ENCODE data around the gene SLC9A4.

Gene SLC9A4

DNA sequence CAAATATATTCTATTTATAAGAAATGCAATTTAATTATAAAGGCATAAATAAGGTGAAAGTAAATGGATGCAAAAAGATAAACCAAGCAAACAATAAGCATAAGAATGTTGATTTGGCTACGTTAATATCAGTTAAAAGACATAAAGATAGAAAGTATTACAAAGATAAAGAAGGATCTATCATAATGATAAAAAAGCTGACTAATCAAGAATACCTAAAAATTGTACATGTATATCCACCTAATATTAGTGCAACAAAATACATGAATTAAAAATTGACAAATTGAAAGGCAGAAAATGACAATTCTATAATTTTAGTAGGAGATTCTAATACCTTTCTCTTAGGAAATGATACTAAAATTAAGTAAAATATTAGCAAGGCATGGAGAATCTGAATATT, 21.5 kb downstream of the SLC9A4 start:
- DNase-seq (ENCODE audit: low read depth, low spot score) = no peak
- ChIA-PET POLR2A (no interaction called here), CTCF (no interaction called here)
- no peak overlapping the region for H3K4me3 ChIP-seq (ENCODE audit: low read depth, low read length)
- TF ChIP-seq, protein P1, sequence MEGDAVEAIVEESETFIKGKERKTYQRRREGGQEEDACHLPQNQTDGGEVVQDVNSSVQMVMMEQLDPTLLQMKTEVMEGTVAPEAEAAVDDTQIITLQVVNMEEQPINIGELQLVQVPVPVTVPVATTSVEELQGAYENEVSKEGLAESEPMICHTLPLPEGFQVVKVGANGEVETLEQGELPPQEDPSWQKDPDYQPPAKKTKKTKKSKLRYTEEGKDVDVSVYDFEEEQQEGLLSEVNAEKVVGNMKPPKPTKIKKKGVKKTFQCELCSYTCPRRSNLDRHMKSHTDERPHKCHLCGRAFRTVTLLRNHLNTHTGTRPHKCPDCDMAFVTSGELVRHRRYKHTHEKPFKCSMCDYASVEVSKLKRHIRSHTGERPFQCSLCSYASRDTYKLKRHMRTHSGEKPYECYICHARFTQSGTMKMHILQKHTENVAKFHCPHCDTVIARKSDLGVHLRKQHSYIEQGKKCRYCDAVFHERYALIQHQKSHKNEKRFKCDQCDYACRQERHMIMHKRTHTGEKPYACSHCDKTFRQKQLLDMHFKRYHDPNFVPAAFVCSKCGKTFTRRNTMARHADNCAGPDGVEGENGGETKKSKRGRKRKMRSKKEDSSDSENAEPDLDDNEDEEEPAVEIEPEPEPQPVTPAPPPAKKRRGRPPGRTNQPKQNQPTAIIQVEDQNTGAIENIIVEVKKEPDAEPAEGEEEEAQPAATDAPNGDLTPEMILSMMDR (IDR thresholded peaks at IDR 0.05; ENCODE audit: insufficient read depth, low read length, missing control alignments) = no peak

DNA sequence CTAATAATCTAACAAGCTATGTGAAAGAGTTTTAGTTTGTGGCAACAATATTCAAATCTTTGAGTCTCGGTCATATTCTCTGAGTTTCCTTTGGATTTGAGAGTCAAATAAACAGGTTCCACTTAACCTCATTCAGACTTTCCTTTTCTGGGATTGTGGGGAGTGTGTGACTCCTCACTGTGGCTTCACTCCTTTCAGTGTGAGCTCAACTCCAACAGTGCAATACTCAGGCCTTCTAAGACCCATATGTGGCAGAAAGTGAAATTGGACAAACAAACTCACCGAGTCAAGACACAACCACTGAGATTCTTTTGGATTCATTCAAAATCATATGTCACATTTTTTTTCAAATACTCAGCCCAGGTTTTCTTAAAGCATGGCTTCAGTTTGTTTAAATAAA, 25.4 kb downstream of the SLC9A4 start:
- ChIA-PET CTCF (no interaction called here), POLR2A (no interaction called here)
- TF ChIP-seq, protein P1 (IDR thresholded peaks at IDR 0.05; ENCODE audit: insufficient read depth, low read length, missing control alignments) = no peak
- no peak overlapping the region for H3K4me3 ChIP-seq (ENCODE audit: low read depth, low read length)
- no peak for DNase-seq (ENCODE audit: low read depth, low spot score)

DNA sequence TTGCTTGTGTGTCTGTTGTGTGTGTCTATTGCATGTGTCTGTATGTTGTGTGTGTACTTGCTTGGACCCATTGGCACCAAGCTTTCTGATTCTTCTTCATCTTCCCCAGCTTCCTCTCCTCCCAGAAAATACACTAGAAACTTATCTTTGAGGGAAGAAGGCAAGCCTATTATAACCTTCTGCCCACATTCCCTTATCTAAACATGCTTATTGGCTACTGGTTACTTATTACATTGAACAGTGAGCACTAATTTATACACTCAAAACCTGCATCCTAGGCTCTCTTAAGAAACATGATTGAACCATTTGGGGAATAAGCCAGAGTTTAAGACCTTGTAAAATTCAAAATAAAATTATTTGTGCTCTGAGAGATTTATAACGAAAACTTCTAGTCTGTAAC, 26.5 kb downstream of the SLC9A4 start:
- ChIA-PET POLR2A (no interaction called here), CTCF (no interaction called here)
- TF ChIP-seq, protein P1 (IDR thresholded peaks at IDR 0.05; ENCODE audit: insufficient read depth, low read length, missing control alignments) = no peak
- no peak overlapping the region for H3K4me3 ChIP-seq (ENCODE audit: low read depth, low read length)
- no peak for DNase-seq (ENCODE audit: low read depth, low spot score)

DNA sequence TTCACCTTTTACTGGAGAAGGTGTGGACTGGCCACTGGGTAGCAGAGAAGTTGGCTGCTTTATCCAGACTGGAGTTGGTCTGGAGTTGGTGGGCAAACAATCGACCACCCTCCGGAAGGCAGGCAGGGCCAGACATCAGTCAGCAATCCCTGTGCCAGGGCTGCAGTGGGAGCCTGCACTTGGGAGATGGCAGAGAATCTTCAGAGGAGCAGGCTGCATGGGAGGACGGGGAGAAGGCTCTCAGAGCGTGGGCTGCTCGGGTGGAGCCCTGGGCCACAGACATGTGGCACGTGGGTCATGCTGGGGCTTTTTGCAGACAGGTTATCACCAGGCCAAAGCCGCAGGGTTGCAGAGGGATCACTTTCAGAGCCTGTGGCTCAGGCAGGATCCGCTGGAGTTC, 29.6 kb downstream of the SLC9A4 start:
- no peak overlapping the region for H3K4me3 ChIP-seq (ENCODE audit: low read depth, low read length)
- TF ChIP-seq, protein P1 (IDR thresholded peaks at IDR 0.05; ENCODE audit: insufficient read depth, low read length, missing control alignments) = no peak
- ChIA-PET CTCF (no interaction called here), POLR2A (no interaction called here)
- DNase-seq (ENCODE audit: low read depth, low spot score) = no peak

DNA sequence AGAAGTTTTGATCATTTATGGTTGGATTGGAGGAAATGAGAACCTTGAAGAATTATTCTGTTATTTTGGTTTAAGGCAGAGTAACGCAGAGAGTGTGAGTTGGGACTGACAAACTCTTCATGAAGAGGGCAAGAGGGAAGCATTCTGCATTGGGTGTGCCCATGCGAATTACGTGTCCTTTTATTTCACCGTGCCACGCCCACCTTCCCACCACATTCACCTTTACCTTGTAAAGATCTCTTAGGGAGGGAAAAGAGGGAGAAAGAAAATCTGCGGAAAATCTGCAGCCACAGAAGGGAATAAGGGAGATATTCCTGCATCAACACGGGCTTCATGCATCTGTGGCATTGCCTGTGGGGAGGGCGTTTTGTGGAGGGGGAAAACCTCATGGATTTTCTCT, 31.8 kb downstream of the SLC9A4 start:
- POLR2A ChIA-PET = no interaction called here
- H3K4me3 ChIP-seq (ENCODE audit: low read depth, low read length) = no peak overlapping the region
- TF ChIP-seq, protein P1 (IDR thresholded peaks at IDR 0.05; ENCODE audit: insufficient read depth, low read length, missing control alignments) = no peak
- CTCF ChIA-PET = no interaction called here
- no peak for DNase-seq (ENCODE audit: low read depth, low spot score)

DNA sequence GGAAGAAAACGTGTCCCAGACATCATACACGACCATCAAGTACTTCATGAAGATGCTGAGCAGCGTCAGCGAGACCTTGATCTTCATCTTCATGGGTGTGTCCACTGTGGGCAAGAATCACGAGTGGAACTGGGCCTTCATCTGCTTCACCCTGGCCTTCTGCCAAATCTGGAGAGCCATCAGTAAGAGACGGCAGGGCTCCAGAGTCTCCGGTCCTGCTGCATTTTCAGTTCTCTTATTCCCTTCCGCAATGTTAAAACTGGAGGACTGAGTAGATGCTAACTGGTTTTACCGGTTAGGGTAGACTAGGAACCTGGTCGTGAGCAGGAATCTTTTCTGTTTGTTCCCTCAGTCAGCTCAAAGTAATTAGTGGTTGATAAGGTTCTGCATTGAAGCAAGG, 32.3 kb downstream of the SLC9A4 start:
- POLR2A ChIA-PET = no interaction called here
- CTCF ChIA-PET = interaction anchor here (1.5 kb wide), 1 partner anchor 32 kb away, joined by 4 read pairs; the partner anchor contains the start of gene SLC9A4
- H3K4me3 ChIP-seq (ENCODE audit: low read depth, low read length) = no peak overlapping the region

More for the DNA sequence above, 32.3 kb downstream of the SLC9A4 start:
- TF ChIP-seq, protein P1 (IDR thresholded peaks at IDR 0.05; ENCODE audit: insufficient read depth, low read length, missing control alignments) = no peak
- DNase-seq (ENCODE audit: low read depth, low spot score) = no peak
